GM13977 (cell line): ENCODE data around the gene TMPRSS2.

ENCODE experiments used
- DNase-seq: peaks from one replicate; pipeline ENCODE4 v3.0.0; 2012; ENCODE audit warnings: low spot score
- CTCF ChIP-seq: IDR thresholded peaks from 2 replicates; pipeline ENCODE4 v1.5.1; 2012; ENCODE audit warnings: mild to moderate bottlenecking, control low read depth; ENCODE audit not compliant: insufficient read depth; ENCODE audit errors: extremely low read depth, missing control alignments
- in situ Hi-C: fragments of 300-500 bp; cut with MboI; formaldehyde crosslinking; loops from one replicate; pipeline ENCODE4 v1.12.0; 2022; ENCODE audit warnings: low sequenced_read_pairs, low pct_unique_long_range_greater_than_20kb, mixed read lengths, inconsistent platforms; ENCODE audit not compliant: unreplicated experiment

Gene TMPRSS2

DNA sequence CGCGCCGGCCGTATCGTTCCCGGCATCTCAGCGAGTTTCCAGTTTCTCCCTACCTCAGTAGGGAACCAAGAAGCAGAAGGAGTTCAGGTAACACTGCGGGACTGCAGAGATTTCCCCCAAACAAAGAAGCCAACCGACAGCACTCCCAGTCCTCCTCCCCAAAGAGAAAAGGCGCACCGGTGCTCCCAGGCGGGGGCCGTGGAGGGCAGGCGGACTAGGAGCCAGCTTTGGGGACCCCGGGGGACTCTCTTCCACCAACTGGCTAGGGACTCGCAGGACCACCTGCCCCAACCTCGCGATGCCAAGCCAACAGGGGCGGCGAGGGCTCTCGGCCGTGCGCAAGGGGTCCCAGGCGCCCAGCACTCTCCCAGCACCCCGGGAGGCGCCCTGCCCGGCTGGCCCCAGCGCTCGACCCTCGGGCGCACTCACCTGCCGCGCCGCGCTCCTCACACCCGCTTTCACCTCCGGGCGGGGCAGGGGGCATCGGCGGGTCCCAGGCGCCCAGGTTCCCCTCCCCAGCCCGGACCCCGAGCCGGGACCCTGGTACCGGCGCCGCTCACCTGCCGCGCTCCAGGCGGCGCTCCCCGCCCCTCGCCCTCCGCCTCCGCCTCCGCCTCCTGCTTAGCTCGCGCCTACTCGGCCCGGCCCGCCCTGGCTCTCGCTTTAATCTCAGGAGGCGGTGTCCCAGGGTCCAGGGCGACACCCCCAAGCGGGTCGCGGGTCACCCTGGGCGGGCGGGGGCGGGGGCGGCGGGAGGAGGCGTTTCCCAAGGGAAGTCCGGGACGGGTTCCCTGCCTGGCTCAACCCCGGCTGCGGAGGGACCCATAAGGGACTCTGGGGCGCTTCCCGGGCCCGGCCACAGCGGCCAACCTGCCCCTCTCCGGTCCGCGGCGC is at the start of gene TMPRSS2:
TSS of gene TMPRSS2 (minus strand) at position 638 of the 894 bp plus-strand sequence. CDS start 10,025 bp downstream, outside the sequence.
- no peak for TF ChIP-seq CTCF
- no peak for DNase-seq
- in situ Hi-C loops = no loop called here

DNA sequence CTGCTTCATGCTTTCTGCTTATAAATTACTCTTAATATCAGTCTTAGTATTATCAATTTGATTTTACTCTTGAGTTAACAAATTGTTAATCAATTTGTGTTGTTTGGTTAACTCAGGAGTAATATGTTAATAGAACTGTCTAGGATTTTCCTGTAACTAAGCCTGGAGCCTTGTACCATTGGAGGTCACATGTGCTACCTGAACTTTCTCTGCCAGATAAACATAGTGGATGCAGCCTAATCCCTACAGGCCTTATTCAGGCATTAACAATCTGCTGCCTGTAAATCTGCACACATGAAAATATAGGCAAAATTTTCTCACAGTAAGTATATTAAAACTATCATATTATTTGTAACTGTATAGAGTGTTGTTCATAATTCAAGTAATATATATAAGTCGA is 47.1 kb upstream of the TMPRSS2 start:
- in situ Hi-C loops = no loop called here
- DNase-seq = no peak
- TF ChIP-seq CTCF = no peak

GRCh38 chr21:41552254-41552653 is 44.3 kb upstream of the TMPRSS2 start:
- in situ Hi-C loops = no loop called here
- DNase-seq = no peak
- no peak for TF ChIP-seq CTCF

DNA sequence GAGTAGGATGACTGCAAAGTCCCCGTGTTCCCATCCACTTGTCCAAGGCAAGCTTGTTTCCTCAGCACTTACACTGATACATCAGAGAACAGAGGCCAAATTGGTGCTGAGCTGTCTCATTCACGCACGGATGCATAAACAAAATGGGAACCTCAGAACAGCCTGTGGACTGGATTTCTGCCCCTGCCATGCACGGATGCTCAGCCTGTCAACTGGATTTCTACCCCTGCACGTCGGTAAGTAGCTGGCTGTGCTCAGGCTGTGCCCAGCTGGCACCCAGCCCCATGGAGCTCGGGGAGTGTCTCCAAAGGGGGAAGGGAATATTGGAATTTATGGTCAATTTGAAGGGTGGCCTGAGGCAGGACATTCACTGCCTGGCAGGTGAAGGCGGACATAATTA is 40.8 kb upstream of the TMPRSS2 start:
- no peak for DNase-seq
- no peak for TF ChIP-seq CTCF
- in situ Hi-C loops = no loop called here

DNA sequence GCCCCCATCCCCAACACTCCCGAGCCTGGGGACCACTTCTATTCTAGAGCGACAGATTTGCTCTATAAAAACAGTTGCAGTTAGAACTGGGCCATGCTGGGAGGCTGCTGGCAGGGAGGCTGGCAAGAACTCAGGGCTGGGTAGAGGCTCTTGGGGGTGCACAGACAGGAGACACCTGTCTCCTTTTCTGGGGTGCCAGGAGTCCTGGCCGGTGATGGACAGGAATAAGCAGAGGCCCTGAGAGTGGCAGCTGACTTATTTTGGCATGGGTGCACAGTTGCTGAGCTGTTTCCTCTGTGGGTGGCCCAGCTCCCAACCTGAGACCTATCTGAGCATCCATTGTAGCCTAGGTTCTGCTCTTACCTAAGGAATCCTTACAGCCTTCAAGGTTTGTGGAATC is 39.2 kb upstream of the TMPRSS2 start:
- in situ Hi-C loops = no loop called here
- TF ChIP-seq CTCF = no peak
- DNase-seq = no peak

DNA sequence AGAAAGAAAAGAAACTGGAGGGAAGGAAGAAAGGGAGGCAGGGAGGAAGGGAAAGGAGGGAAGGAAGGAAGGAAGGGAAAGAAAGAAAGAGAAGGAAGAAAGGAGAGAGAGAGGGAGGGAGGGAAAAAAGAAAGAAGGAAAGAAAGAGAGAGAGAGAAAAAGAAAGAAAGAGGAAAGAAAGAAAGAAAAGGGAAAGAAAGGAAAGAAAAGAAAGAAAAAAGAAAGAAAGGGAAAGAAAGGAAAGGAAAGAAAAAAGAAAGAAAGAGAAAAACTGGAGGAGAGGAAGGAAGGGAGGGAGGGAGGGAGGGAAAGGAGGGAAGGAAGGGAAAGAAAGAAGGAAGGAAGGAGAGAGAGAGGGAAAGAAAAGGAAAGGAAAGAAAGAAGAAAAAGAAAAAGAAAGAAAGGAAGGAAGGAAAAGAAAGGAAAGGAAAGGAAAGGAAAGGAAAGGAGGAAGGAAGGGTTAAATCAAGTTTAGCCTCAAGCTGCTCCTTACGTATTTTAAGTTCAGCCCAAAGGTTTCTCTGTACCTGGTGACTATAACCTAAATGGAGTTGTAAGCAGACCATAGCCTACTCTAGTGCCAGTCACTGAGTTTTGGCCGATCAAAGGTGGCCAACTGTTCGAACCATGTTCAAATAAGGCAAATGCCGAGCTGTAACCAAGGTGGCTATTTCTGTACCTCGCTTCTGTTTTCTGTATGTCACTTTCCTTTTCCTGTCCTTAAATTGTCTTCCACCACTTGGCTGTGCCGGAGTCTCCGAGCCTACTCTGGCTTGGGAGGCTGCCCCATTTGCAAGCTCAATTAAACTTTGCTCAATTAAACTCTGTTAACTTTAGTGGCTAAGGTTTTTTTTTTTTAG is 37.8 kb upstream of the TMPRSS2 start:
- in situ Hi-C loops = no loop called here
- no peak for DNase-seq
- no peak for TF ChIP-seq CTCF
